ENCODE data around the gene TENM4.

- TF ChIP-seq POLR2A (IDR thresholded peaks at IDR 0.05) = no peak
- TF ChIP-seq, protein P1, sequence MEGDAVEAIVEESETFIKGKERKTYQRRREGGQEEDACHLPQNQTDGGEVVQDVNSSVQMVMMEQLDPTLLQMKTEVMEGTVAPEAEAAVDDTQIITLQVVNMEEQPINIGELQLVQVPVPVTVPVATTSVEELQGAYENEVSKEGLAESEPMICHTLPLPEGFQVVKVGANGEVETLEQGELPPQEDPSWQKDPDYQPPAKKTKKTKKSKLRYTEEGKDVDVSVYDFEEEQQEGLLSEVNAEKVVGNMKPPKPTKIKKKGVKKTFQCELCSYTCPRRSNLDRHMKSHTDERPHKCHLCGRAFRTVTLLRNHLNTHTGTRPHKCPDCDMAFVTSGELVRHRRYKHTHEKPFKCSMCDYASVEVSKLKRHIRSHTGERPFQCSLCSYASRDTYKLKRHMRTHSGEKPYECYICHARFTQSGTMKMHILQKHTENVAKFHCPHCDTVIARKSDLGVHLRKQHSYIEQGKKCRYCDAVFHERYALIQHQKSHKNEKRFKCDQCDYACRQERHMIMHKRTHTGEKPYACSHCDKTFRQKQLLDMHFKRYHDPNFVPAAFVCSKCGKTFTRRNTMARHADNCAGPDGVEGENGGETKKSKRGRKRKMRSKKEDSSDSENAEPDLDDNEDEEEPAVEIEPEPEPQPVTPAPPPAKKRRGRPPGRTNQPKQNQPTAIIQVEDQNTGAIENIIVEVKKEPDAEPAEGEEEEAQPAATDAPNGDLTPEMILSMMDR (IDR thresholded peaks at IDR 0.05) = no peak
Observed at GRCh38 chr11:78606667-78607066, 834.2 kb downstream of the TENM4 start.

Data from heart left ventricle (tissue), 13 donors.